HG03066 (cell line): ENCODE results near the gene PIGP.
"Not testable (repeated sequence)": the region's sequence is repeated elsewhere in the genome, so short reads cannot be mapped to it uniquely, and the experiment has no call there.

ENCODE experiments used
- ATAC-seq: cut with Tn5 transposase; IDR thresholded peaks from one replicate; pipeline ENCODE4 v1.9.1; 2021; ENCODE audit warnings: low read depth; ENCODE audit not compliant: unreplicated experiment

Gene PIGP

GRCh38 chr21:37072988-37073416, at the start of gene PIGP, which contains the start of gene TTC3:
PIGP (minus strand) TSS chr21:37073071; CDS start chr21:37072515, 556 bp downstream.
TTC3 (plus strand) TSS chr21:37073254; CDS start chr21:37087258, 14,004 bp downstream.
- peak; percentile 64 for ATAC-seq

- ATAC-seq, result no peak
These were observed 46.7 kb upstream of the PIGP start for GRCh38 chr21:37119421-37120218.

GRCh38 chr21:37118187-37118826, 45.4 kb upstream of the PIGP start:
- ATAC-seq, result no peak

GRCh38 chr21:37117204-37117603, 44.3 kb upstream of the PIGP start:
- ATAC-seq, result no peak

- not testable (repeated sequence) for ATAC-seq
These were observed 43.6 kb upstream of the PIGP start for GRCh38 chr21:37116459-37116858.

- not testable (repeated sequence) for ATAC-seq
These were observed 41.4 kb upstream of the PIGP start for GRCh38 chr21:37114301-37114700.

GRCh38 chr21:37111029-37111428, 38.2 kb upstream of the PIGP start:
- ATAC-seq, result not testable (repeated sequence)

GRCh38 chr21:37106998-37107397, 34.1 kb upstream of the PIGP start:
- ATAC-seq, result no peak

GRCh38 chr21:37102746-37103145, 29.9 kb upstream of the PIGP start:
- not testable (repeated sequence) for ATAC-seq

- ATAC-seq, result no peak
These were observed 28.5 kb upstream of the PIGP start for GRCh38 chr21:37101384-37101783.

GRCh38 chr21:37100316-37100715, 27.4 kb upstream of the PIGP start:
- no peak for ATAC-seq

GRCh38 chr21:37098751-37099150, 25.9 kb upstream of the PIGP start:
- ATAC-seq, result no peak

- no peak for ATAC-seq
These were observed 22.9 kb upstream of the PIGP start for GRCh38 chr21:37095821-37096220.

GRCh38 chr21:37093977-37094376, 21.1 kb upstream of the PIGP start:
- no peak for ATAC-seq

GRCh38 chr21:37088186-37088735, 15.4 kb upstream of the PIGP start:
- no peak for ATAC-seq

GRCh38 chr21:37087188-37087587, 14.3 kb upstream of the PIGP start:
- ATAC-seq, result no peak

GRCh38 chr21:37085726-37086125, 12.9 kb upstream of the PIGP start:
- no peak for ATAC-seq

- no peak for ATAC-seq
These were observed 10.1 kb upstream of the PIGP start for GRCh38 chr21:37082856-37083528.

- no peak for ATAC-seq
These were observed 9.5 kb upstream of the PIGP start for GRCh38 chr21:37082375-37082774.

GRCh38 chr21:37079211-37079824, 6.4 kb upstream of the PIGP start:
- no peak for ATAC-seq

- ATAC-seq, result no peak
These were observed 4.5 kb upstream of the PIGP start for GRCh38 chr21:37077403-37077802.
